ENCODE measurements around the gene IVNS1ABP.

IVNS1ABP gene

DNA sequence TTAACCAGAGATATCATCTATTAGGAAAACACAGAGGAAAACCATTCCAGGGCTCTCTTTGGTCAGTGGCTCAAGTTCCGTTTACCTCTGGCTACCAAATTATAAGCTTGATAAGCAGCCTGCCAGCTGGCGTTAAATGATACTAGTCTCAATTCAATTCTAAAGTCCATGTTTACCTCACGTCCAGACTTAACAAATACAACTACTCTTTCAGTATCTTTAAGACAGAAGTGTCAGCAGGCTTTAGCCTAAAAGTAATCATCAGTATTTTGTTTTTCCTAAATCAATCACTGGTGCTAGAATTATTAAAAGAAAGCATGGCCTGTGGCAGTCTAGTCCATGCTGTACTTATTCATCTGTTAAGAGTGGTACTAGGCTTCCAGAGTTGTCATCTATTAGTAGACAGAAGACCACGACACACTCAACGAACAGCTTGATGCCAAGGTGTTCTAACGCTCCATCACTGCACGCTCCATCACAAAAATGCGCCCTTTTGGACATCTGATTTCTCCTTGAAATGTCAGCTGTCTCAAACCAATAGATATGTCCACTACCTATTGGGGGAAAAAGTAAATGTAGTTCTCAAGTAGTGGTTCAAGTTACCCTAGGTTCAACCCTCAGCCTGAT is 1.5 kb downstream of the IVNS1ABP start:
- Histone ChIP-seq H3K4me2 (peak overlapping the region; percentile 98), H2AFZ (ENCODE audit: low read depth) (peak overlapping the region; percentile 64; the same call in 1 of the 2 replicates), H3K4me1 (ENCODE audit: low read depth, poor library complexity, severe bottlenecking) (peaks cover 57% of the 10 kb centered on the region), H3K9ac (peak overlapping the region; percentile 95; the same call in 1 of the 2 replicates), H3K27me3 (ENCODE audit: insufficient read depth, low read depth) (no peaks in the 10 kb centered on the region), H3K4me3 (IDR thresholded peaks at IDR 0.05; ENCODE audit: insufficient read depth, low read depth, low read length) (peak overlapping the region; percentile 58), H4K20me1 (ENCODE audit: insufficient read depth) (peaks cover 52% of the 10 kb centered on the region), H3K36me3 (ENCODE audit: insufficient read depth) (peaks cover 5% of the 10 kb centered on the region; the same call in 1 of the 2 replicates), H3K79me2 (ENCODE audit: insufficient read depth, low read depth) (peaks cover 63% of the 10 kb centered on the region), H3K27ac (peak overlapping the region; percentile 92; the same call in 1 of the 2 replicates)
- no peak for TF ChIP-seq CTCF (conservative IDR thresholded peaks at IDR 0.05; ENCODE audit: low read depth, low read length)

DNA sequence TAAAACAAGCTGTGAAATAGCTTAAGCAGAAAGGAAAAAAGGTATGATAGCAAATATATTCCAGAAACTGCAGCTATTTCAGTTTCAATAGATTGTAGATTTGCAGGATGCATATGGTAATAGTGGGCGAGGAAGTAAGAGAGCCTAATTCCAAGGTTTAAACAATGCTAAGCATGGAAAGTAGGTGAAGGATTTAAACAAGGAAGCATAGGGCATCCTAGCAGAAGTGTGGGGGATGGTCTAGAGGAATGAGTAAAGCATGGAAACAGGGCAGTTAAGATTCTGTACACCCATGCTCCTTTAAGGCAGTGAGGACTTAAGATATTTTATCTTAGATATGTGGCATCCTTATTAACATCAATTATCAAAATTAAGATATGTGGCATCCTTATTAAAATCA is 2.6 kb downstream of the IVNS1ABP start:
- peak overlapping the region; percentile 98 for H3K4me2 ChIP-seq
- no peak overlapping the region for H3K27ac ChIP-seq
- H3K4me1 ChIP-seq (ENCODE audit: low read depth, poor library complexity, severe bottlenecking), result peaks cover 57% of the 10 kb centered on the region
- peaks cover 74% of the 10 kb centered on the region for H3K79me2 ChIP-seq (ENCODE audit: insufficient read depth, low read depth)
- H4K20me1 ChIP-seq (ENCODE audit: insufficient read depth), result peaks cover 56% of the 10 kb centered on the region
- no peak overlapping the region; the same call in 1 of the 2 replicates for H3K9ac ChIP-seq
- TF ChIP-seq CTCF (conservative IDR thresholded peaks at IDR 0.05; ENCODE audit: low read depth, low read length), result no peak
- no peaks in the 10 kb centered on the region for H3K27me3 ChIP-seq (ENCODE audit: insufficient read depth, low read depth)
- H3K4me3 ChIP-seq (IDR thresholded peaks at IDR 0.05; ENCODE audit: insufficient read depth, low read depth, low read length), result no peak overlapping the region
- H2AFZ ChIP-seq (ENCODE audit: low read depth), result no peak overlapping the region
- peaks cover 11% of the 10 kb centered on the region; the same call in 1 of the 2 replicates for H3K36me3 ChIP-seq (ENCODE audit: insufficient read depth)

GRCh38 chr1:185312361-185313138 is 4.5 kb downstream of the IVNS1ABP start:
- Histone ChIP-seq H3K27ac (no peak overlapping the region), H3K4me1 (ENCODE audit: low read depth, poor library complexity, severe bottlenecking) (peaks cover 44% of the 10 kb centered on the region), H4K20me1 (ENCODE audit: insufficient read depth) (peaks cover 56% of the 10 kb centered on the region), H3K9ac (no peak overlapping the region), H2AFZ (ENCODE audit: low read depth) (no peak overlapping the region), H3K4me3 (IDR thresholded peaks at IDR 0.05; ENCODE audit: insufficient read depth, low read depth, low read length) (no peak overlapping the region), H3K27me3 (ENCODE audit: insufficient read depth, low read depth) (no peaks in the 10 kb centered on the region), H3K79me2 (ENCODE audit: insufficient read depth, low read depth) (peaks cover 88% of the 10 kb centered on the region), H3K4me2 (peak overlapping the region; percentile 98; the same call in 1 of the 2 replicates), H3K36me3 (ENCODE audit: insufficient read depth) (peaks cover 15% of the 10 kb centered on the region; the same call in 1 of the 2 replicates)
- TF ChIP-seq CTCF (conservative IDR thresholded peaks at IDR 0.05; ENCODE audit: low read depth, low read length), result no peak

GRCh38 chr1:185311589-185312225 is 5.3 kb downstream of the IVNS1ABP start:
- H3K4me3 ChIP-seq (IDR thresholded peaks at IDR 0.05; ENCODE audit: insufficient read depth, low read depth, low read length), result no peak overlapping the region
- H3K36me3 ChIP-seq (ENCODE audit: insufficient read depth), result peaks cover 22% of the 10 kb centered on the region; the same call in 1 of the 2 replicates

More at GRCh38 chr1:185311589-185312225, 5.3 kb downstream of the IVNS1ABP start:
- Histone ChIP-seq H3K27me3 (ENCODE audit: insufficient read depth, low read depth) (no peaks in the 10 kb centered on the region), H3K4me2 (peak overlapping the region; percentile 98; the same call in 1 of the 2 replicates), H3K27ac (no peak overlapping the region), H3K79me2 (ENCODE audit: insufficient read depth, low read depth) (peaks cover 87% of the 10 kb centered on the region), H4K20me1 (ENCODE audit: insufficient read depth) (peaks cover 56% of the 10 kb centered on the region), H2AFZ (ENCODE audit: low read depth) (no peak overlapping the region), H3K9ac (no peak overlapping the region), H3K4me1 (ENCODE audit: low read depth, poor library complexity, severe bottlenecking) (peaks cover 44% of the 10 kb centered on the region)
- no peak for TF ChIP-seq CTCF (conservative IDR thresholded peaks at IDR 0.05; ENCODE audit: low read depth, low read length)
